T-helper 2 cell treated with Interferon-gamma antibody and Interleukin-4, amounts not matched to agents 100 ng/mL and 5 ng/mL, for 36 hours (primary cell): Measurements from ENCODE around the gene MED7. TPM values are rescaled to one million over a fixed set of nuclear protein-coding genes. Genes with fewer than 3 reads are reported as not detected.
"Not testable (repeated sequence)": the region's sequence is repeated elsewhere in the genome, so short reads cannot be mapped to it uniquely, and the experiment has no call there.

Experiments used
- intact Hi-C: fragments of 100-400 bp; cut with micrococcal nuclease; formaldehyde crosslinking; loops from one replicate; pipeline ENCODE4 v1.15.1; 2023
- total RNA-seq: library from RNA; stranded (reverse); gene quantifications from 2 replicates; pipeline ENCODE4 v1.2.3, GENCODE V29; 2022

The MED7 gene, protein sequence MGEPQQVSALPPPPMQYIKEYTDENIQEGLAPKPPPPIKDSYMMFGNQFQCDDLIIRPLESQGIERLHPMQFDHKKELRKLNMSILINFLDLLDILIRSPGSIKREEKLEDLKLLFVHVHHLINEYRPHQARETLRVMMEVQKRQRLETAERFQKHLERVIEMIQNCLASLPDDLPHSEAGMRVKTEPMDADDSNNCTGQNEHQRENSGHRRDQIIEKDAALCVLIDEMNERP
- total RNA-seq = 12.6 and 13.8 TPM in 2 replicates

DNA sequence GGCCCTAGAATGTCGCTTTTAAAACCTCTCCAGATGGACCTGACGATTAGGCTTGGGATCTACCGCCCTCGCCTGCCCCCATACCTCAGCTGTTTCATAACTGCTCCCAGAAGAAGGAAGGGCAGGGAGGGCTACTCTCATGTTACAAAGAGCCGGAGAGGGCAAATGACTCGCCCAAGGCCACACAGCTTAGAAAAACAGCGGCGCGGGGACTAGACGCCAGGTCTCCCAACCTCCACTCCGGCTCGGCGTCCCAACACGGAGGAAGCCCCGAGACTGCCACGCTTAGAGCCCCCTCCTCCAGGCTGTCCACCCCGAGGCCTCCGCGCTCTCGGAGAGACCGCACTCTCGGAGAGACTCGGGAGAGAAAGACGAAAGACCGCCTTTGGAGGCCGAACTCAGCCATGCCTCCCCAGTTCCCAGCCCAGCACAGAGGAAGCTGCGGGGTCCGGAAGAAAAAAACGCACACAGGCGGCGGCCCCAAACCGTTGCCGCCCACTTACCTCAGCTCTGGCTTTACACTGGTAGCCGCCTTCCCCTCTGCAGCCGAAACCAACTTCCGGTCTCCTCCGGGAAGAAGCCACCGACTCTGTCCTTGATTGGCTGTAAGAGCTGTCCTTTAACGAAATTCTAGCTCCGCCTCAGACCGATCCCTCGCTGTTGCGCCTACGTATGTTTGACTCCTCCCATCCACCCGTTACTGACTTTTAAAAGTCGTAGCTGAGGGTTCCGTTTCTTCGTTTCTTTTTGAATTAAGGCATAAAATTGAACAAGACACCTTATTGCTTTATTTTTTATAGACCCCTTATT lies at the start of gene MED7:
Gene MED7 (minus strand): TSS at position 549 of the 810 bp plus-strand sequence. CDS start 3,434 bp downstream, outside the sequence.
- intact Hi-C loops = loop anchor here (1.0 to 5.0 kb wide), 7 partner anchors 33 to 2000 kb away; partner anchors contain the start of genes CYFIP2, HAVCR2 and THG1L

DNA sequence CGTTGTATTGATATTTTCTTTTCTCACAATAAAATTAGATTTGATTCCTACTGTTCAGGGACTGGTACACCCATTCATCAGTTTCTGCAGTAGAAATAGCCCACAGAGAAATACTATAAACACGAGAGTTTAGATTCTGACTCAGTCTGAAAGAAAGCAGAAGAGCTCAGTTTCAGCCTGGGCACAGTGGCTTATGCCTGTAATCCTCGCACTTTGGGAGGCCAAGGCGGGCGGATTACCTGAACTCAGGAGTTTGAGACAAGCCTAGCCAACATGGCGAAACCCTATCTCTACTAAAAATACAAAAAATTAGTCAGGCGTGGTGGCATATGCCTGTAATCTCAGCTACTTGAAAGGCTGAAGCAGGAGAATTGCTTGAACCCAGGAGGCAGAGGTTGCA lies 46.6 kb upstream of the MED7 start:
- intact Hi-C loops = loop anchor here (1.0 kb wide), 1 partner anchor 9 kb away; the partner anchor contains the start of gene ITK

DNA sequence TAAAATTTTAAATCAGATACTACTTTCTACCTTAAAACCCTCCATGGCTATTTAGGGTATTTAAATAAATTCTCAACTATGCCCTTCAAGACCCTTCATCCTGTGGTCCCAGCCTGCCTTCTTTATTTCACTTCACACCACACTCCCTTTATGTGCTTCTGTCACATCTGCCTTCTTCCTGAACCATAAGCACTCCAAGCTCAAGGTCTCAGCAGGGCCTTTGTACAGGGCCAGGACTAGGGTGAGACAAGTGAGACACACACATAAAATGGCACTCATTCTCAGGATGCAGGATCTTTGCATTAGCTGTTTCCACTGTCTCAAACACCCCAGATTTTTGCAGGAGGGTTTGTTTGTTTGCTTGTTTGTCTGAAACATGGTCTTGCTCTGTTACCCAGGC lies 45.6 kb upstream of the MED7 start:
- intact Hi-C loops = loop anchor here (1.0 kb wide), 1 partner anchor 8 kb away; no protein-coding TSS in a partner anchor

DNA sequence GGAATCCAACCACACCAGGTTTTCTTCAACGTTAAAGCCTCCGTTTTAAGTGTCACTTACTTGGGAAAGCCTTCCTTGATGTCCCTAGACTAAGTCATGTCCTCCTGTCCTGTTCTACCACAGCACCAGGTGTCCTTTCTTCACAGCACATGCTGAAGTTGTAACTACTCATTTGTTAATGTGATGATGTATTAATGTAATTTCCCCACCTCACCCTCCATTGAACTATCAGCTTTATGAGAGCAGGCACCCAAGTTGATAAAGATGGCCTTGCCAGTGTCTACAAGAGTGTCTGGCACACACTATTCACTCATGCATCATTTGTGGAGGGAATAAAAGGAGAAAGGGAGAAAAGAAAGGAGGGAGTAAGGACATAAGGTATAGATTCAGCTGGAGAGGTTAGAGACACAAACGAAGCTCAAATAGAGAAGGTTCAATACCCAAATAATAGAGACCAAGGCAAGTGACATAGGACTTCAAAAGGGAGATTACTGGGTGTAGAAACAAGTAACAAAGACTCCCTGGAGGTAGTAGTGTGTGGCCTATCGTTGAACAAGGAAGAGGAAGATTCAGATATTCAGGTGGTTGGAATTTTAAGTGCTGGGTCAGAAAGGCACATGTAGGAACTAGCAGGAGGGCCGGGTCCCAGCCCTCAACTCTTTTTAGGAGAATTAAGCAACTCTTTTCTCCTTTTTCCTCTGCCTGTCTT lies 44.5 kb upstream of the MED7 start:
- intact Hi-C loops = no loop called here

DNA sequence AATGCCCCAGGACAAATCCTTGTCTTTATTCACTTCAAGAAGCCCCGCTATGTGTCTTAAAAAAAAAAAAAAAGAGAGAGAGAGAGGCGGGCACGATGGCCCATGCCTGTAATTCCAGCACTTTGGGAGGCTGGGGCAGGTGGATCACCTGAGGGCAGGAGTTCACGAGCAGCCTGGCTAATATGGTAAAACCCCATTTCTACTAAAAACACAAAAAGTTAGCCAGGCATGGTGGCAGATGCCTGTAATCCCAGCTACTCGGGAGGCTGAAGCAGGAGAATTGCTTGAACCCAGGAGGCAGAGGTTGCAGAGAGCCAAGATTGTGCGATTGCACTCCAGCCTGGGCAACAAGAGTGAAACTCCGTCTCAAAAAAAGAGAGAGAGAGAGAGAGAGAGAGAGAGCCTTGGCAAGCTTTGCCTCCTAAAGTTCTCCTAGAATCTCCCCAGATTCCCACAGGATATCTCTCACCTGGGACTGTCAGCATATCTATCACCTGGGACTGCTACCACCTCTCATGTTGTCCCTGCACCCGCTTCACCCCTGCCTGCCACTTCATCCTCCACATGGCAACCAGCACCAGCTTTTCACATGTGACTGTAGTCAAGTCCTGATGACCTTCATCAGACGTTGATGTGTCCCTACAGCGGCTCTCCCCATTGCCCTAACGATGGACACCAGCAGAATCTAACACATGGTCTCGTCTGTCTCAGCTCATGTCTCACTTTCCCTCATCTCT lies 43.8 kb upstream of the MED7 start:
- intact Hi-C loops = no loop called here

DNA sequence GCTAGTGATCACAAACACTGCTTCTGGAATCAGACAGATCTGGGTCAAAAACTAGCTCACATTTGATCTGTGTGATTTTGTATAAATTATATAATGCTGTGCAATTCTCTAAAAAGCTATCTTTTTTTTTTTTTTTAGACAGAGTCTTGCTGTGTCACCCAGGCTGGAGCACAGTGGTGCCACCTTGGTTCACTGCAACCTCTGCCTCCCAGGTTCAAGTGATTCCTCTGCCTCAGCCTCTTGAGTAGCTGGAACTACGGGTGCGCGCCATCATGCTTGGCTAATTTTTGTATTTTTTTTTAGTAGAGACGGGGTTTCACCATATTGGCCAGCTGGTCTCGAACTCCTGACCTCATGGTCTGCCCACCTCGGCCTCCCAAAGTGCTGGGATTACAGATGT lies 42.5 kb upstream of the MED7 start:
- intact Hi-C loops = not testable (repeated sequence)

DNA sequence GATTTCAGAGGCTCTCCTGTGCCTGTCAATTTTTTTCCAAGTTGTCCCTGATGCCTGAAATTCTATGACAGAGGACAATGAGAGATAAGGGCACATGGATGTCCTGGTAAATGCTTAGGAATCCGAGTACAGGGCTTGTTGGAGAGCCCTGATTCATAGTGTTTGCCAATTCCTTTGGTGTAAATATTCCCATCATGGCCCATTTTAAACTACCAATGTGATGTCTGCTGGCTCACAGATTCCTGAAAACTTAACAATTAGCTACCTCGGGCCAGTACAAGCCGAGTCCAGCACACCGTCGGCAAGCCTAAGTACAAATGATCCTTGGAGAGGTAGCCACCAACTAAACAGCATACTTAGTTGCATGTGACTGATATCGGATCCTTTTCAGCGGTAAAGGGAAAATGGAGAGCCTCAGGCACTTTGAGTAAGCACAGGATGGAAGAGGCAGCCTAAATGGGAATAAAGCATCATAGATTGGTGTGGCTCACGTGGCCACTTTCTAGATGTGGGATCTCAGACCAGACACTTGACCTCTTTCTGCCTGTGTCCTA lies 41.5 kb upstream of the MED7 start:
- intact Hi-C loops = loop anchor here (1.0 to 5.0 kb wide), 2 partner anchors 9 to 358 kb away; no protein-coding TSS in a partner anchor

DNA sequence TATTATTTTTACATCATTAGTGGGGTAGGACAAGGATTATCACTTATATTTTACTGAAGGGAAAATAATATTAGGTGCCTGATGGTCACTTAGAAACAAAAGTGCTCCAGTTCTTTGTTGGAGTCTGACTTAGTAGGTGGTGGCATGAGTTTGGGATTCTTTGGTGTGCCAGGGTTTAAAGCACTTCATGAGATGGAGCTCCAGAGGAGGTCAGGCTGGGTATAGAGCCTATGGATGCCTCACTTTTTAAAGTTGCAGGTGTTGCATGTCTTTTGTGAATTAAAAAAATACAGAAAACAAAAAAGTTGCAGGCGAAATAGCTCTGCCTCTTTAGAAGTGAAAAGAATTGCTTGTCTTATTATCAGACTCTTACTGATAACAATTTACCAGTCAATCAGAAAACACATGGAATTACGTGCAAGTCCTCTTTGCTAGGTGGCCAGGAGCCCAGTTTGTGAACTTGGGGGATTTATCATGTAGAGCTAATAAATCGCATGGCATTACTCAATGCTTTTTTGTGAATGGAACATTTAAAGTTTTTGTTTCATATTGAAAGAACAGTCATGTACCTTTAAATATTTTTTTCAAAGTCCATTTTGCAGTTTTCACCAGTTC lies 39.6 kb upstream of the MED7 start:
- intact Hi-C loops = loop anchor here (1.0 to 5.0 kb wide), 2 partner anchors 33 to 360 kb away; no protein-coding TSS in a partner anchor

DNA sequence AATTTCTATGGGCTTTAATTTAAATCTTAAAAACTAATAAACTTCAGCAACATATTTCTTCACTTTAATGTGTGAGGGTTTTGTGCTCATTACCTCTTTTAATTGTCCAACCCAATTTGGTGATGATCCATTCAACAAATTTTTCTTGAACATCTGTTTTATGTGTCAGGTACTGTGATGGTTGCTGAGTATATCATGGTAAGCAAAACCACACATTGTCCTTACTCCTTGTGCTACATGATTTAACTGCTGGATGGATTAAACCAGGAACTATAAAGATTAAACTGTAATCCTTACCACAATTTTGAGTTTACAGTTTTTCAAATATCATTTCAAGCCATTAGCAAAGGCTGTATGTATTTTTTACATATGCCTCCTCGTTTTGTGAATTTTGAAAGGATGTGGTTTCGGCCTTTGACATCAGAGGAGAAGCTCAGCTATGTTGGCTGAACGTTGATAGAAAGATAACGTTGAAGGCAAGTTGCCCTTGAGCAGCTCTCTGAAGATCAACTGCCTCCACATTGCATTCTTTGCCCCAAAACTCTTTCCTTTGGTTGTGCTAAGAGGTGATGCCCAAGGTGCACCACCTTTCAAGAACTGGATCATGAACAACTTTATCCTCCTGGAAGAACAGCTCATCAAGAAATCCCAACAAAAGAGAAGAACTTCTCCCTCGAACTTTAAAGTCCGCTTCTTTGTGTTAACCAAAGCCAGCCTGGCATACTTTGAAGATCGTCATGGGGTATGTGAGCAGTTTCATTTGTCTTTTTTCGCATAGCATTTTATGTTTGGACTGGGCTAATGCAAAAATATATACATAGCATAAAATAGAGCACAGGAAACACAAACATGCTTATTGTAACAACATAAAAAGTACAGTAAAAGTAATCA lies 38.0 kb upstream of the MED7 start, which contains the start of gene ITK:
Gene ITK (plus strand): TSS at position 467 of the 891 bp plus-strand sequence. CDS start 138 bp downstream, at position 605.
- intact Hi-C loops = loop anchor here (1.0 to 5.0 kb wide), 9 partner anchors 8 to 362 kb away; partner anchors contain the start of gene CYFIP2

DNA sequence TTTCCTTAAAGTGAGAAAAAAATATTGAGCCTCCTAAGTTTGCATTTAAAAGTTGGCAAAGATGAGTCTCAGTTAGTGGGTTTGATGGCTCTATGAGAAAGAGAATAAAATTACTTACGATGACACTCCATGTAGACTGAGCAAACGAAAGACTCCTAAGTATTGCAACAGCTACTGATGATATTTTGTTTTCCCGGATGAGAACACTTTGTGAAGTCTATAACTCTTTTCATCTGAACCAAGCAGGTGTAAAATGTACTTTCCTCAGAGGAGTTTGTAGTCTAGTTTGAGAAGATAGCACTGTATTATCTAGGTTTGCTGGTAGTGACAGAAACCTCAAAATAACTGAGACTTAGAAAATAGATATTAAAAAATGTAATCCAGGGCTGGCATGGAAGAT lies 36.3 kb upstream of the MED7 start:
- intact Hi-C loops = no loop called here

DNA sequence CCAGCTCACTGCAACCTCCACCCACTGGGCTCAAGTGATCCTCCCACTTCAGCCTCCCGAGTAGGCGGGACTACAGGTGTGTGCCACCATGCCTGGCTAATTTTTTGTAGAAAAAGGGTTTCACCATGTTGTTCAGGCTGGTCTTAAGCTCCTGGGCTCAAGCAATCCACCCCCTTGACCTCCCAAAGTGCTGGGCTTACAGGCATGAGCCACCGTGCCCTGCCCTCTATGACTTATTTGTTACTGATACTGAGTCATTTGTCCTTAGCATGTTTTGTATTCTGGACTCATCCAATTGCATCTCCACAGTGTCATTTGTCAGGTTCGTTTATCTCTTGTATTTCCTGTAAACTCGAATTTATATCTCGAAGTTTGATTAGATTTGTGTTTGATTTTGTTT lies 35.3 kb upstream of the MED7 start:
- intact Hi-C loops = no loop called here

DNA sequence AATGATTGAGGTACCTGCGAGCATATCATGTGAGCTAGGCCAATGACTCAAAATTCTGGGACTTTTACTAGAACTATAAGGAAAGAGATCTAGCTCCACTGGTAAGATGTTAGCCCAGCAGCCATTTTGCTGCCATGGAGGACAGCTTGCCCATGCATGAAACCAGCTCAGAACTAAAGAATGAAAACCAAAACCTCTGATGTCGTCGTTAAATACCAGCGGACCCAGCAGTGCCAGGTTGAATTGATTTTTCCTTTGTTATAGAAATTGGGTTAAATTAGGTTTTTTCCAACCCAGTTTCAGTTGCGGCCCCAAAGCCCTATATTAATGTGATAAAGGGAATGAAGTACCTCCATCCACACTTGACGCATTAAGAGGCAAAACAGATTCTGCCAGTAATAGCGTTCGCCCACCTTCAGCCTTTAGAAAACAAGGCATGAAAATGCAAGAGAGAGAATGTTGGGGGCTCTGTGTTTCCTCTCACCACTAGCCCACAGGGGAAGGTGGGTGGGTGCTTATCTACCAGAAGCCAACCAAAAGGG lies 32.5 kb upstream of the MED7 start:
- intact Hi-C loops = no loop called here

DNA sequence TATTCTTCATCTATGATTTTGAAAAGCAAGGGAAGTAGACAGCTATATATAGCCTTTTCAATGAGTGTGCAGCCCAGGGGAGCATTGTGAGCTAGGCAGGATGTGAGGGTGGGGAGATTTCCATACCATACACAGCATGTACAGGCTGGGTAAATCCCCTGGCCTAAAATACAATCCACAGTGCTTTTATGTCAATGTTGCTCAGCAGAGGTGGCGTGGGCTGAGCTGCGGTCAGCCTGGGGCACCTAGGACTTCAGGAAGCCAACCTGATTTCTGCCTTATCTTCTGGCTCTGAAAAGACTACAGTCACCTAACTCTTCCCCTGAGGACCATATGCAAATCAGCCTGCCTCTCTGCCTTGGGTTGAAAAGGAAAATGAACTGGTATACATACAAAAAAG lies 29.7 kb upstream of the MED7 start:
- intact Hi-C loops = loop anchor here (1.0 to 5.0 kb wide), 5 partner anchors 8 to 430 kb away; partner anchors contain the start of gene ITK

DNA sequence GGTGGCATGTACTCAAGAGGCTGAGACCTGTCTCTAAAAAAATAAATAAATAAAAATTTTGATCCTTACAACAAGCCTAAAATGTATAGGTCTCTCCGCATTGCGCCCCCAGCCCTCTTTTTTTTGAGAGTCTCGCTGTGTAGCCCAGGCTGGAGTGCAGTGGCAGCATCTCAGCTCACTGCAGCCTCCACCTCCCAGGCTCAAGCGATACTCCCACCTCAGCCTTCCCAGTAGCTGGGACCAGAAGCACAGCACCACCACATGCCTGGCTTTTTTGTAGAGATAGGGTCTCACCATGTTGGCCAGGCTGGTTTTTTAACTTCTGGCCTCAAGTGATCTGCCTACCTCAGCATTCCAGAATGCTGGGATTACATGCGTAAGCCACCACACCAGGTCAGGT lies 25.6 kb upstream of the MED7 start:
- intact Hi-C loops = no loop called here

DNA sequence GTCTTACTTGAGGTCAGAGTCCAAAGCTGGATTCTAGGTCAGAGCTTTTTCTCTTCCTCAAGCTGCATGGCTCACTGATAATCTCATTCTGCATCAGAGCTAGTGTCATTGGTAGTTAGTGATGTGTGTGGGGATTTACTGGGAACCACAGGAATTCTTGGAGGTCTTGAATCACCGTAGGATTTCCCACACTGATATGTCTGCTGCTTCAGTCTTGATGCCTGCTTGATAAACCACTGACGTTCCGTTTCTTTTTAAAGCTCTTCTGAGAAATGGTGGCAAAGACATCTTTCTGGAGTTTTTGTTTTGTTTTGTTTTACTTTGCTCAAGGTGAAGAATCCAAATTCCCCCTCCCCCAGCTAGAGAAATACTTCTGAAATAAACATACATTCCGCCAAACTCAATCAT lies 24.6 kb upstream of the MED7 start:
- intact Hi-C loops = loop anchor here (1.0 kb wide), 1 partner anchor 8 kb away; no protein-coding TSS in a partner anchor

DNA sequence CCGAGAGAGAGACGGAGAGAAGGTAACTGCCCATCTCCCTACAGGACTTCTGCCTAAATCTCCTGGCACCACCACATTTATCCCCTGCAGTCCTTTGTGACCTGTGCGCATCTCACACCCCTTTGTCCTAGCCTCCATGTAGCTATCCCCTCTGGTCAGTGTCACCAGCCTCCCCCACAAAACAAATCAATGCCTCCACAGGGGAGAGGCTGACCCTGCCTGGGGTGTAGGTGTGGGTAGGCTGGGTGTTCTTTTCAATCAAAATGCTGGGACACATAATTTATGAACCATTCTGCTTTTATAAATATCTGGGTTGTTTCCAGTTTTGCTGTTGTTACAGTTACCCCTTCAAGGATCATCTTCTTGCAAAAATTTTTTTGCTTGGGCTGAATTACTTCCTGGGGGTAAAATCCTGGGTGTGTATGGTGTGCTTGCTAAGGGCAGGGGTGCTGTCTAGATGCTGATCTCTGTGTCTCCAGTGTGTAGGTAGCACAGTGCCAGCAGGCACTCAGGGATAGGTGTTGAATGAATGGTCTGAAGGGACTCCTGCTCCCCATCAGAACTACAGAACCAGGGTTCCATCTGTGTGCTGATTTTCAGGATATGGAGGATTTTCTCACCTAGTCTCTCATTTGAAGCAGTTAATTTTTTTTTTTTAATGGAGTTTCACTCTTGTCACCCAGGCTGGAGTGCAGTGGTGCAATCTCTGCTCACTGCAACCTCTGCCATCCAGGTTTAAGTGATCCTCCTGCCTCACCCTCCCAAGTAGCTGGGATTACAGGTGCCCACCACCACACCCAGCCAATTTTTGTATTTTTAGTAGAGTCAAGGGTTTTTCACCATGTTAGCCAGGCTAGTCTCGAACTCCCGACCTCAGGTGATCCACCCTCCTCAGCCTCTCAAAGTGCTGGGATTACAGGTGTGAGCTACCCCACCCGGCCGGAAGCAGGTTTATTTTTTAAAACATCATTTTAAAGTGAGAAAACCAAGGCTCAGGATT lies 23.8 kb upstream of the MED7 start, which contains the start of gene GARIN3:
Gene GARIN3 (minus strand): TSS at position 51 of the 1,000 bp plus-strand sequence. CDS start 96 bp downstream, outside the sequence.
- intact Hi-C loops = loop anchor here (1.0 kb wide), 1 partner anchor 7 kb away; no protein-coding TSS in a partner anchor

DNA sequence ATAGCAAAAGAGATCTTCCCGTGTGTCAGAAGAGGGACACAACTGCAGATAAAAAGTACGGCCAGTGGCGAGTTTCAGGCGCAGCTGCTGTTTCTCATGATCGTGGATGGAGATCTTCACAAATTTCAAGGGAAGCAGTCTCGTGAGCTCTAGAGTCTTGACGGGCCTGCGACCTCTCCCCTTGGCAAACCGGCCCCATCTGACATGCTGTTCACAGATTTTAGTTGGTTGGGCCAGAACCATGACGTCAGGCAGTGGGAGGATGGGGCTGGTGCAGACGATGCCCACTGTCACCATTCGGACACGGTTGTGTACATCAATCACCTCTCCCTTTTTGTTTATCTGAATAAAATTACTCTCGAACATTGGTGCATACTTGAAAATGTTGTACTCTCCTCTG lies 23.0 kb upstream of the MED7 start:
- intact Hi-C loops = no loop called here
